Measurements from ENCODE around the gene NAA60.

NAA60 gene

GRCh38 chr16:3443108-3444031 is at the start of gene NAA60, which contains the start of gene ZNF597:
Gene NAA60 (plus strand): TSS chr16:3443680. CDS start chr16:3476228, 32,548 bp downstream.
Gene ZNF597 (minus strand): TSS chr16:3443504. CDS start chr16:3443153, 351 bp downstream.
- peak; percentile 71 to 77 for DNase-seq

GRCh38 chr16:3400446-3400778 is 43.1 kb upstream of the NAA60 start:
- no peak for DNase-seq

DNA sequence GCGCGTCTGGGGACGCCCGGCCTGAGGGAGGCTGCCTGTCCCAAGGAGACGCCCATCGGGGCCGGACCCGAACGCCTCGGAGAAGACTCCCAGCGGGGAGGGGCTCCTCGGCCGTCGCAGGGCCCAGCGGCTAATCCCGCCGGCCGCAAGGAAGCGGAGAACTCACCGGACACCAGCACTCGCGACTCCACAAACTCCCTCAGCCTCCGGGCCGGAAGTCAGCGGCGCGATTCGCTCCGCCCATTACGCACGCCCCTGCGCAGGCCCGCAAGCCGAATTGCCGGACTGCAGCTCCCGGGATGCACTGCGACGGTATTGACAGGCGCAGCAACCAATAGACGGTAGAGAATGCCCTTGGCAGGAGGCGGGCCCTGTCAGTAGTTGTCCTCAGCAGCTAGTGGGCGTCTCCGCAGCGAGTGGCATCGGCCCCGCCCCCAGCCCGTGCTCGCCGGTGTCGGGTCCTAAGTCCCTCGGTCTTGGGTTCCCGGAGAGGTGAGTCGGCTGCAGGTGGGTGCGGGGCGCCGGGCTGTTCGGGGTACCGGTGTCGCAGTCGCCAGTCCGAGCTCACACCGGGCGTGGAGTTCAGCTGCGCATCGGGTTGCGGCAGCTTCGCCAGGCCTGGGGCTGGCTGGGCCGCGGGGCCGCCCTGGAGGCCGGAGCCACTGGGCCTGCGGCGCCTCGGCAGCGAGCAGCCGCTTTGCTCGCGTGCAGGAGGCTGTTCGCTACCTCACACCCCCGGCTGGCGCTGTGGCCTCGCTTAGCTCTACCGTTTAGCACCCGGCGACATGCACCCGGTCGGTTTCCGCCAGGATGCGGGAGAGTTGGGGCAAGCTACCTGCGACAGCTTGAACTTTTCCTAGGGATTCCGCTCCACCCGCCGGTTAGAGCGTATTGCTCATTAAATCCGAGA is 42.4 kb upstream of the NAA60 start, which contains the start of the genes ZNF174 and ZSCAN32:
TSS of gene ZNF174 (plus strand) at position 437 of the 910 bp plus-strand sequence. CDS start 790 bp downstream, outside the sequence.
TSS of gene ZSCAN32 (minus strand) at position 226 of the 910 bp plus-strand sequence. CDS start 3,447 bp downstream, outside the sequence.
- DNase-seq, result peak; percentile 98

DNA sequence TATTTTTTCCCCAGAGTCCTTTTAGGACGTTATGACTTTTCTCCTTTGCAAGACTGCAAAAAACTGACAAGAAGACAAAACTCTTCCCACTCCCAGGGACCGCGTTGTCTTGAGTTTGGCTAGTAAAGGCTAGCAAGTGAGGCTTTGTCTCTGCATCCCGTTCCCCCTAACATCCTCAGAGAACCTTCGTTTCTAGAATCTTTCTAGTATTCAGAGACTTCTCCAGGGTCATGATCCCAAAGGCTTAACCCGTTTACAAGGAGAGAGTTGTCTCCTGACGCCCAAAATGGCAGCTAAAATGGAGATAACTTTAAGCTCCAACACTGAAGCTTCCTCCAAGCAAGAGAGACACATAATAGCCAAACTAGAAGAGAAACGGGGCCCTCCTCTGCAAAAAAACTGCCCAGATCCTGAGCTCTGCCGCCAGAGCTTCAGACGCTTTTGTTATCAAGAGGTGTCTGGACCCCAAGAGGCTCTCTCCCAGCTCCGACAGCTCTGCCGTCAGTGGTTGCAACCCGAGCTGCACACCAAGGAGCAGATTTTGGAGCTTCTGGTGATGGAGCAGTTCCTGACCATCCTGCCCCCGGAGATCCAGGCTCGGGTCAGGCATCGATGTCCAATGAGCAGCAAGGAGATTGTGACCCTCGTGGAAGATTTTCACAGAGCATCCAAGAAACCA is 41.6 kb upstream of the NAA60 start:
- peak; percentile 3 to 13 for DNase-seq

DNA sequence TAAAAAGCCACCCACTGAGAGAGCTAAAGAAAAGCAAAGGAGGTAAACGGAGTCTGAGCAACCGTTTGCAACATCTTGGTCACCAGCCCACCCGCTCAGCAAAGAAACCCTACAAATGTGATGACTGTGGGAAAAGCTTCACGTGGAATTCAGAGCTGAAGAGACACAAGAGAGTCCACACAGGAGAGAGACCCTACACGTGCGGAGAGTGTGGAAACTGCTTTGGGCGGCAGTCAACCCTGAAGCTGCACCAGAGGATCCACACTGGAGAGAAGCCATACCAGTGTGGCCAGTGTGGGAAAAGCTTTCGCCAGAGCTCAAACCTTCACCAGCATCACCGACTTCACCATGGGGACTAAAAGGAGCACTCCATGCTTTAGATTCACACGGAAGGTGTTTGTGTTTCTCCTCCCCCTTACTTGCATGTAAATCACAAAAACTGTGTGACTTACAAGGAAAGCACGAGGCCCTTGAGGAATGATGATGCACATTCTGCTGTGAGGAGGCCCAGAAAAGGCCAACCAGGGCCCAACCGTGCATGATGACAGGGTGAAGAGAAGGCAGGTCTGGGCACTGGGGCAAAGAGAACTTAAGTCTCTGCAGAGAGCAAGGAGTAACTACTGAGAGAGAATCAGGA is 34.8 kb upstream of the NAA60 start:
- no peak for DNase-seq

- no peak for DNase-seq
Observed at GRCh38 chr16:3413730-3414379, 29.6 kb upstream of the NAA60 start.

GRCh38 chr16:3431779-3432219 is 11.7 kb upstream of the NAA60 start:
- no peak for DNase-seq

DNA sequence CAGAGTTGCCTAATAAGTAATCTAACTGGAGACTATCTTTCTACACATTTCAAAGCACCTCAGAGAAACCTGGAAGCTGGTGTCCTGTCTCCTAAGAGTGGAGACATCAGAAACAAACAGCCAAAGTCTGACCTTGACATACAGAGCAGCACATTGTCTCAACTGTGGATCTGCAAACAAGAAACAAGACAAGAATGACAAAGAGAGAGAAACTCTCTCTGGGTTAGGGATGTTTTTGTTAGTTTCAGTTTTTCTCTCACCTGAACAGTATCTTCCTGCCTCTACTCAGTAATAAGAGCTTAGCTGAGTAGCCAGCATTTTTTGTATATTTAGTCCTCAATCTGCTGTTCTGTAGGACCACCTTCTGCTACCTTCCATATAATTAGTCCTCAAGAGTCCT is 9.1 kb upstream of the NAA60 start:
- no peak for DNase-seq

DNA sequence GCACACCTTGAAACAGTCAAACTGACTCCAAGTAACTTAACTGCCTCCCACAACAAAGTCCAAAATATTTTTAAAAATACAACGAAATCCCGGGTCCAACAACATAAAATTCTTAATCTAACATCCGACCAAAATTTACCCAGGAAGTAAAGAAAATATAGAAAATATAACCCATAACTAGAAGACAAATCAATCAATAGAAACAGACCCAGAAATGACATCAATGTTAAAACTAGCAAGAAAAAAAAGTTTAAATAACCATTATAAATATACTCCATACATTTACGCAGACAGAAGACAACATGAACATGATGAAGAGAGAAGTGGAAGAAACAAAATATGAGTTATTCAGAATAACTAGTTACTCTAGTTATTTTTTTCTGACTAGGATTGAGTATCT is 3.8 kb upstream of the NAA60 start:
- no peak for DNase-seq

GRCh38 chr16:3444032-3444388 is 530 bp downstream of the NAA60 start:
- peak; percentile 16 to 37 for DNase-seq

GRCh38 chr16:3454093-3454492 is 10.6 kb downstream of the NAA60 start:
- no peak for DNase-seq

GRCh38 chr16:3454631-3455147 is 11.2 kb downstream of the NAA60 start:
- no peak for DNase-seq

DNA sequence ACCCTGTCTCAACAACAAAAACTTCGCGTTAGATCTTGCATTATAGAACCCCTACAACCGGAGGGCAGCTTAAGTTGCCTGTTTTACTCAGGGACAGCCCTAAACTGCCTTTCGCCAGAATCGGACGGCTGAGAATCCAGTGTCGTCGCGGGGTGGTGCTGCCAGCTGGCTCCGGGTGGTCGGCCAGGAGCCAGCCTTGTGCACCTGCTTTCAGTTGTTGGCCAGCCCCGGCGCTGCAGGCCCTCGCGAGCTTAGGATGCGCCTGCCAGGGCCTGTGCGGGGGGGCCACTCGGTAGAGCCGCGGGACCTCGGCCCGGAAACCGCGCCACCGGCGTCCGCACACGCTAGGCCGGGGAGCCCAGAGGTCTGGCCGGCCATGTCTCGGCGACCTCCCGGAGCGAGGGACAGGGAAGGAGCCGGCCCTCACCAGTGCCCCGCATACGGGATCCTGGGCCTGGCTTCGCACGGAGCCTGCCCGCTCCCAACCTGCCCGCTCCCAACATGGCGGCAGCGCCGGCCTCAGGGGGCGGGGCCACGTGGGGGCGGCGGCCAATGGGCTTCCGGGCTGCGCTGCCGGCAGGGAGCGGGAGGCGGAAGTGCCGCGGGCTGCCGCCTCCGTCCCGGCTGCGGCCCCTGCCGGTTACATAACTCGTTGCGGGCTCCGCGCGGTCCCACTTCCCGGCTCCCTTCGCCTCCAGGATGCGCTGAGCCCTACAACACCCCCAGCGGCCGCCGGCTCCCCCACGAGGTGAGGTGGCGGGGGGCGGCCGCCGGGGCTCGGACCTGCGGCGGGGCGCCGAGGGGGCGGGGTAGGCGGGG is 14.2 kb downstream of the NAA60 start:
- DNase-seq, result peak; percentile 76 to 87

GRCh38 chr16:3458278-3458851 is 14.9 kb downstream of the NAA60 start:
- DNase-seq, result peak in 1 of 2 experiments; percentile 7

DNA sequence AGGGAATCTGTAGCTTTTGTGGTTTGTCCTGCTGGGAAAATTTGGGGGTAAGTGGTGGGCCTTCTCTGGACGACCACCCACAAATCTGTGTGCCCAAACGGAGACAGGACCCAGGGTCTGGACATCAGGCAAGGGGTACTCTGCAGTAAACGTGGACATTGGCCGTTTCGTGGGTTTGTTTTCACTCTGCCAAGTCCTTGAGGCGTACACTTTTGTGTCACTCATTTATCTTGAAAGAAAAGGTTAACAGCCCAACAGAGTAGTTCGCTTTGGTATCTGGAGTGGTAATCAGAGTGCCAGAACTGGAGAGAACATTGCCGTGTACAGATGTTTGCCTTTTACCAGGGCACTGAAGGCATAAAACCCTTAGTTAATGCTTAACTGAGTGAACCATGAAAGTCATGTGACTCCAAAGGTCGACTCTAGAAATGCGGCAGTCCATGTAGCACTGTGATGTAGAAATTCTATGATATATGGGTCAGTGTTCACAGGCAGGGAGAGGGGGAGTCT is 15.4 kb downstream of the NAA60 start:
- peak; percentile 5 to 14 for DNase-seq

GRCh38 chr16:3459401-3460090 is 16.1 kb downstream of the NAA60 start:
- DNase-seq, result no peak

DNA sequence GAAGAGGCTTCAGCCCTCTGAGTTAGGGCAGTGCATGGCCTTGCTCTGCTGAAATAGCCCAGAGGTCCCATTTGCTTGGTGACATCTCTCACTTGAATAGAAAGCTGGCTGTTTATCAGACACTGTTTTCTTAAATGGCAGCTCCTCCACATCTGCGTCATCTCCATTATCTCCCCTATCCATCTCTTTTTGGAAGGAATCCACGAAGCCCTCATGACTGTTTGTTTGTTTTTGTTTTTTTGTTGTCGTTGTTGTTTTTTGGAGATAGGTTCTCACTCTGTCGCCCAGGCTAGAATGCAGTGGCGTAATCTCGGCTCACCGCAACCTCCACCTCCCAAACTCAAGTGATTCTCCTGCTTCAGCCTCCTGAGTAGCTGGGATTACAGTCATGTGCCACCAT is 16.6 kb downstream of the NAA60 start:
- DNase-seq, result no peak

DNA sequence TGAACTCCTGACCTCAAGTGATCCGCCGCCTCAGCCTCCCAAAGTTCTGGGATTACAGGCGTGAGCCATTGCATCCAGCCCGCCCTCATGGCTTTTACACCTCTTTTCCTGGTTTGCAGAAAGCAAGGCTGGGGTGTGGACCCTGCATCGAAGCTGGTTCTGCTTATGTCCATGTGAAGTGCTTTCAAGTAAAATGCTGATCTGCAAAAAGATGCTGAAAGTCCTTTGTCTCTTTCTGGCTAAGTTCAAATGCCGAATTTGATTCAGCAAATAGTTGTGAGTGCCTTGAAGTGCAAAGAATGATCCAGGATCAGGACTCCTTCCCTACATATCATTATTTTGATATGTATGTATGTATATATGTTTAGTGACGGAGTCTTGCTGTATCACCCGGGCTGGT is 17.1 kb downstream of the NAA60 start:
- DNase-seq, result no peak

- no peak for DNase-seq
Observed at GRCh38 chr16:3461151-3461550, 17.7 kb downstream of the NAA60 start.
